ENCODE data around the gene COL6A2.

DNA sequence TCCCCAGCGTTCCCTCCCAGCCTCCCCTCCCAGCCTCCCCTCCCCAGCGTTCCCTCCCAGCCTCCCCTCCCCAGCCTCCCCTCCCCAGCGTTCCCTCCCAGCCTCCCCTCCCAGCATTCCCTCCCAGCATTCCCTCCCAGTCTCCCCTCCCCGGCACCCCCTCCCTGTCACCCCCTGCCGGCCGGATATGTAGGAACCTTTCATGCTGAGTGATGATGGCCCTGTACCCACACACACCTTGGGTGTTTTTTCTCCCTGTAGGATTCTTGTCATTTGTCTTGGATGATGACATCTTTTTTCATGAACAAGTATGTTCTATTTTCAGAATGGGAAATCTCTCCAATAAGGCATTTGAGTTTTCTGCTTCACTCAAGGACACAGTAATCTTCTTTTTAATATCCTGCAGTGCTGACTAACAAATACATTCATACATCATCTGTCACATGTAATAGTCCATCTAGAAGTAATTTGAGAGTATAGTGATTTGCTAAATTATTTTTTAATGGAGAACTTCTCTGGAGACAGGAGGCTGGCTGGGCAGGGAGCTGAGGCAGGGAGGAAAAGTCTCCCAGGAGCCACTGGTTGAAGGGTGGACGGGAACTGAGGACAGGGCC, 38.0 kb downstream of the COL6A2 start:
- TF ChIP-seq ZNF556 (CRISPR knock-in tag; IDR thresholded peaks at IDR 0.05; ENCODE audit: borderline replicate concordance) (no peak), SMAD9 (CRISPR knock-in tag; IDR thresholded peaks at IDR 0.05) (no peak), JUN (CRISPR knock-in tag; IDR thresholded peaks at IDR 0.05) (no peak), ZNF3 (CRISPR knock-in tag; IDR thresholded peaks at IDR 0.05) (no peak)
- TF ChIP-seq, protein P1, sequence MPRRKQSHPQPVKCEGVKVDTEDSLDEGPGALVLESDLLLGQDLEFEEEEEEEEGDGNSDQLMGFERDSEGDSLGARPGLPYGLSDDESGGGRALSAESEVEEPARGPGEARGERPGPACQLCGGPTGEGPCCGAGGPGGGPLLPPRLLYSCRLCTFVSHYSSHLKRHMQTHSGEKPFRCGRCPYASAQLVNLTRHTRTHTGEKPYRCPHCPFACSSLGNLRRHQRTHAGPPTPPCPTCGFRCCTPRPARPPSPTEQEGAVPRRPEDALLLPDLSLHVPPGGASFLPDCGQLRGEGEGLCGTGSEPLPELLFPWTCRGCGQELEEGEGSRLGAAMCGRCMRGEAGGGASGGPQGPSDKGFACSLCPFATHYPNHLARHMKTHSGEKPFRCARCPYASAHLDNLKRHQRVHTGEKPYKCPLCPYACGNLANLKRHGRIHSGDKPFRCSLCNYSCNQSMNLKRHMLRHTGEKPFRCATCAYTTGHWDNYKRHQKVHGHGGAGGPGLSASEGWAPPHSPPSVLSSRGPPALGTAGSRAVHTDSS (CRISPR knock-in tag; conservative IDR thresholded peaks at IDR 0.05): no peak
